ENCODE data around the gene KLHL2.
"Not testable (repeated sequence)": the region's sequence is repeated elsewhere in the genome, so short reads cannot be mapped to it uniquely, and the experiment has no call there.

KLHL2 gene

GRCh38 chr4:165232623-165233433, 25.5 kb downstream of the KLHL2 start:
- in situ Hi-C loops (cut with MboI; ENCODE audit: low sequenced_read_pairs): not testable (repeated sequence)

- in situ Hi-C loops (cut with MboI; ENCODE audit: low sequenced_read_pairs): no loop called here
Measured at GRCh38 chr4:165234766-165235165, 27.4 kb downstream of the KLHL2 start.

GRCh38 chr4:165236852-165237251, 29.5 kb downstream of the KLHL2 start:
- in situ Hi-C loops (cut with MboI; ENCODE audit: low sequenced_read_pairs): not testable (repeated sequence)

GRCh38 chr4:165238041-165238640, 30.8 kb downstream of the KLHL2 start:
- in situ Hi-C loops (cut with MboI; ENCODE audit: low sequenced_read_pairs): not testable (repeated sequence)

GRCh38 chr4:165240761-165241160, 33.4 kb downstream of the KLHL2 start:
- in situ Hi-C loops (cut with MboI; ENCODE audit: low sequenced_read_pairs): not testable (repeated sequence)

GRCh38 chr4:165244148-165244547, 36.8 kb downstream of the KLHL2 start:
- in situ Hi-C loops (cut with MboI; ENCODE audit: low sequenced_read_pairs): not testable (repeated sequence)

GRCh38 chr4:165244587-165245186, 37.3 kb downstream of the KLHL2 start:
- in situ Hi-C loops (cut with MboI; ENCODE audit: low sequenced_read_pairs): not testable (repeated sequence)

GRCh38 chr4:165248102-165248501, 40.7 kb downstream of the KLHL2 start:
- in situ Hi-C loops (cut with MboI; ENCODE audit: low sequenced_read_pairs): no loop called here

- in situ Hi-C loops (cut with MboI; ENCODE audit: low sequenced_read_pairs): not testable (repeated sequence)
Measured at GRCh38 chr4:165248904-165249303, 41.5 kb downstream of the KLHL2 start.

- in situ Hi-C loops (cut with MboI; ENCODE audit: low sequenced_read_pairs): not testable (repeated sequence)
Measured at GRCh38 chr4:165254771-165255170, 47.4 kb downstream of the KLHL2 start.

- in situ Hi-C loops (cut with MboI; ENCODE audit: low sequenced_read_pairs): not testable (repeated sequence)
Measured at GRCh38 chr4:165255439-165255838, 48.1 kb downstream of the KLHL2 start.

- in situ Hi-C loops (cut with MboI; ENCODE audit: low sequenced_read_pairs): not testable (repeated sequence)
Measured at GRCh38 chr4:165256074-165256659, 48.8 kb downstream of the KLHL2 start.

GRCh38 chr4:165259776-165260175, 52.4 kb downstream of the KLHL2 start:
- in situ Hi-C loops (cut with MboI; ENCODE audit: low sequenced_read_pairs): not testable (repeated sequence)

GRCh38 chr4:165262306-165262705, 54.9 kb downstream of the KLHL2 start:
- in situ Hi-C loops (cut with MboI; ENCODE audit: low sequenced_read_pairs): not testable (repeated sequence)

GRCh38 chr4:165263466-165263865, 56.1 kb downstream of the KLHL2 start:
- in situ Hi-C loops (cut with MboI; ENCODE audit: low sequenced_read_pairs): not testable (repeated sequence)

- in situ Hi-C loops (cut with MboI; ENCODE audit: low sequenced_read_pairs): not testable (repeated sequence)
Measured at GRCh38 chr4:165269931-165270330, 62.6 kb downstream of the KLHL2 start.

GRCh38 chr4:165273443-165273842, 66.1 kb downstream of the KLHL2 start:
- in situ Hi-C loops (cut with MboI; ENCODE audit: low sequenced_read_pairs): not testable (repeated sequence)

GRCh38 chr4:165275357-165275756, 68.0 kb downstream of the KLHL2 start:
- in situ Hi-C loops (cut with MboI; ENCODE audit: low sequenced_read_pairs): not testable (repeated sequence)

- in situ Hi-C loops (cut with MboI; ENCODE audit: low sequenced_read_pairs): not testable (repeated sequence)
Measured at GRCh38 chr4:165279531-165279930, 72.2 kb downstream of the KLHL2 start.

- in situ Hi-C loops (cut with MboI; ENCODE audit: low sequenced_read_pairs): not testable (repeated sequence)
Measured at GRCh38 chr4:165284697-165285096, 77.3 kb downstream of the KLHL2 start.

- in situ Hi-C loops (cut with MboI; ENCODE audit: low sequenced_read_pairs): not testable (repeated sequence)
Measured at GRCh38 chr4:165286619-165287340, 79.4 kb downstream of the KLHL2 start.
